Hematopoietic multipotent progenitor cell treated with erythropoietin and hydrocortisone succinate and interleukin-3 and kit ligand, for 15 days (in vitro differentiated cells): ENCODE data around the gene MEGF9.
A peak's percentile ranks its signal among the peaks of the same experiment; 100 is the strongest.
"Not testable (repeated sequence)": the region's sequence is repeated elsewhere in the genome, so short reads cannot be mapped to it uniquely, and the experiment has no call there.

Source experiments
- DNase-seq: peaks from one replicate; pipeline ENCODE4 v3.0.0-alpha.2; 2015; ENCODE audit warnings: low spot score

MEGF9 gene

DNA sequence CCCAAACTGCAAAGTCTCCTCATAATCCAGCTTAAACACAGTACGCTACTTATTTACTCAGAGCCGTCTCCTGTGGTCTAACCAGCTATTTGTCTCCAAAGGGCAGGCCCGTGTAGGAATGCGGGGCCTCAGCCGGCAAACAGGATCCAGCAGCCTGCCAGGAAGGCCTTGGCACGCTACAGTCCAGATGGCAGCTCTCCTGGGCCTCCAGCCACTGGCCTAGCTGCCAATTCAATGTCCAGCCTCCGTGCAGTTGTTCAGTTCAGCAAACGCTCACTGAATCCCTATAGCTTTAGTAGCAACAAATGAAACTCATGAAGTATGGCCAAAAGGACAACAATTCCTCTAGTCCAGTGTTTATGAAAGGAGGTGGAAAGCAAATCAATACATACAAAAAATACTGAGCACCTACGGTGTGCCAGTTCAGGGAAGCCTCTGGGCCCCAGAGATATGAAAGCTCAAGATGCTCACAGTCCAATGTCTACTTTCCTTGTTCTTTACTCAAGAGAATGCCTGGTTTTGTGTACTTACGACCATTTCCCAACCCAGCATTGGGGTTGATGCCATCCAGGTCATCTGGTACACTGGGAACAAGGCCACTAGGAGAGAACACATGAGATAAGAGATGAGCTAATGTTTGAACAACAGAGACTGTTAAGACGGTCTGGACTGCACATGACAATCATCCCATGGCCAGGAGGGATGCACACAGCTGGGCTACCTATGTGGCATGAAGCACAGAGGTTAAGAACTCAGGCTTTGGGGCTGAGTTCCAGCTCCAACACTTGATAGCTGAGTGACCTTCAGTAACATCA is 142.6 kb downstream of the MEGF9 start:
- DNase-seq = no peak

DNA sequence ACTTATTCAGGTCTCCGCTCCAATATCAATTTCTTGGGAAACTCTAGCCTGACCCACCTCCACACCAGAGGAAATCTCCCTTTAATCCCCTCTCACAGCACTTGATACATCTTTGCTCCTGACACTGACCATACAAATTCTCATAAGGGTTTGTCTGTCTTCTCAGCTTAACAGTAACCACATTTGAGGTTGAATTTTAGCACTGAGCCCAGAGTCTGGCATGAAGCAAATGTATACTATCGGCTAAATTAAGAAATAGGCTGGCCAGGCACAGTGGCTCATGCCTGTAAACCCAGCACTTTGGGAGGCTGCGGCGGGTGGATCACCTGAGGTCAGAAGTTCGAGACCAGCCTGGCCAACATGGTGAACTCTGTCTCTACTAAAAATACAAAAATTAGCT is 144.0 kb downstream of the MEGF9 start:
- DNase-seq = no peak

DNA sequence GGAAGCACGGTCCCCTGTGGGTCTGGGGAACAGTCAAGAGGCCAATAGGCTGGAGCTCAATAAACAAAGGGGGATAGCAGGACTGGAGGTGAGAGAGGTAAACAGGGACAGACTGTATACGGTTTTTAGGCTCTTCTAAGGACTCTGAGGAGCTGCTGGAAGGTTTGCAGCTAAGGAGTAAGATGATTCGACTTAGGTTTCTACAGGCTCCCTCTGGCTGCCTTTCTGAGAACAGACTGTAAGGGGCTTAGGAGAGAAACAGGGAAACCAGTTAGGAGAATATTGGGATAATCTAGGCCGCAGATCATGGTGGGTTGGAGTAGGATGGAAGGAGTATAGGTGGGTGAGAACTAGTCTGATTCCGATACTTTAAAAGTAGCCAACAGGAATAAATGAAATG is 144.7 kb downstream of the MEGF9 start:
- no peak for DNase-seq

DNA sequence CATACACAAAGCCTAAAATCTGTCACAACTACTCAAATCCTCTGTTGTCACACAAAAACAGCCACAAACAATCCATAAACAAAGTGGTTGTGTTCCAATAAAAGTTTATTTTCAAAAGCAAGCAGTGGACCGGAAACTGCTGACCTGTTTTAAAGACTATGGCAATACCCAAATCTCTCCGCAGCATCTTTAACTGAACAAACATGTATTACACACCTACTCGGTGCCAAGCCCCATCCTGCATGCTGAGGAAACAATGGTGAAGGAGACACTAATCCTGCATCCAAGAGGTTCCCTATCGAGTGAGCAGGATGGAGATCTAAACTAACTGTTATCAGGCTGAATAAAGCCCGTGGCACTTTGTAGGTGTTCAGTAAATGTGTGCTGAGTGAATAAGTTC is 145.5 kb downstream of the MEGF9 start:
- no peak for DNase-seq

DNA sequence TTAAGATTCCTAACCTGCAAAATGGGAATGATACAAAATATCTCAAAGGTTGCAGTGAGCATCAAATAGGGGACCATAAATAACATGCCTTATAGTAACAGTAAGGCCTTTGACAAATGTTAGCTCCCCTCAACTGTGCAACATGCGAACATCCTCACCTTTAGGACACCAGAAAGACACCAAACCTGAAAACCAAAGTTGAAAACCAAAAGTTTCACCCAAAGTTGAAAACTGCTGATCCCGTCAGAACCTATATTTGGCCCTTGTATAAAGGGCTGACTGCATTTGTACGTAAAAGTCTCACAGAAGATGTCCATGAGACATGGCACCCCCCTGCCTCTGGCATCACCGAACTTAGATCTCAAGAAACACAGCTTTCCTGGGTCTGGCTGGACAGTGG is 146.4 kb downstream of the MEGF9 start:
- no peak for DNase-seq

DNA sequence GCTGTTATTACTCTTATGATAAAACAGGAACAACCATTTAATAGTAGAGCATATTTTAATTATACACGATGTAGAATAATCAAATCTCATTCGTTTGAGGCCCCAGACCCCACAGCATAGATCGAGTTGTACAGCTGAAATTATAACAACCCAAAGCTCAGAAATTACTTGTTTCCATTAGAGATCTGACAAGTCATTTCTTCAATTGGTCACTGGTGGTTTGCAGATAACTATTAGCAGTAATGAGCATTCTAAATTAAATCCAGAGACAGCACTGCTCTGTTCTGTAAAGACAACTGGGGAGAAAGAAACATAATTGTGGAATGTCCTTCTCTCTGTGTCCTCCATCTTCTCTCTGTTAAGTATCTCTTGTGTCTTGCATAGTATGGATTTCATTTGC is 147.2 kb downstream of the MEGF9 start:
- no peak for DNase-seq

DNA sequence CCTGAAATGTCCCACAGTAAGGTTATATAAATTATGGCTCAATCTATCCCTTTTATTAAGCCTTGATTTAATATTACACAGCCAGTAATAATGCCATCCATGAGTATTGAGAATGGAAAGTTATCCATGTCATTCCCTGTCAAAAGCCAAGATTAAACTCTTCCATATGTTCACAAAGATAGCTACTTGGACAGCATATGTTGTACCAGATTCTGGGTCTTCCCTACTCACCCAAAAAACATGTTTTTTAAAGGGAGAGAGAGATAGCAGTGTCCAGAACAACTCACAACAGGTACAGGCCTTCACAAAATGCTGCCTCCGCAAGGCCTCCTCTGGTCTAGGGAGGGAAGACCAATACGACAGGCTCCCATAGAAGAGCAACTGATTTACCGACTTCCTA is 149.7 kb downstream of the MEGF9 start:
- DNase-seq = peak; percentile 10

DNA sequence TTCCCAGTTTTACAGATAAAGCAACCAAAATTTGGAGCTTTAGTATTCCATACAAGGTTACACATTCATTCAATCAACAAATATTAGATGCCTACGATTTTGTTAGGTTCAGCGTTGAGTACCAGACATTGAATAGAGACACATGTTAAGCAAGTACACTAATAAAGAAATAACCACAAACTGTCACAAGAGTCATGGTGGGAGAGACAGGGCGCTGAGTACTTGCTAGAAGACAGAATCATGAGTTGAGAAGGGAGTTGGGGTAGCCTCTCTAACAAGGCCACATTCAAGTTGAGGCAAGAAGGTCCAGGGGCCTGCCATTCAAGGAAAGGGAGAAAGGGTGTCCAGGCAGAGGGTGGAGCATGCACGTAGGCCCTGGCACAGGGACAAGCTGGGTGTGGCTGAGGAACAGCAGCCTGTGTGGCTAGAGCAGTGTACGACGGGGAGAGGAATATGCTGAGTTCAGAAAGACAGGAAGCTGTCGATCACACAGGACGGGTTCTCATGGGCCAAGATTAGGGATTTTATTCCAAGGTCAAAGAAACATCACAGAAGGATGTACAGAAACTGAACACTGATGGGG is 151.3 kb downstream of the MEGF9 start:
- peak; percentile 82 for DNase-seq

DNA sequence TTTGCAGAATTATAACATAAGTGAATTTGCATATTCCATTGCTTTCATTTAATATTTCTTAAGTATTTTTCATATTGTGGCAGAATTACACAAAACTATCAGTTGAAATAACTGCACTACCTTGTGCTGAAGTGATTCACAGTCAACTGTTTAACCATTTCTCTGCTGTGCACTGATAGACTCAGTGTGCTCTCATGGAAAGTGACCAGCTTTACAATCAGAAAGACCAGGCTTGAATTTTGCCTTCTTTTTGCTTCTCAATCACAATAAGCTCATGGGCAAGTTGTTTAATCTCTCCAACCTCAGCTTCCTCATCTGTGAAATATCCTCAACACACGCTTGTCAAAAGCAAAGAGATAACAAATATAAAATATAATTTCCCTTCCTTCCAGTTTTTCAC is 152.6 kb downstream of the MEGF9 start:
- DNase-seq = no peak

DNA sequence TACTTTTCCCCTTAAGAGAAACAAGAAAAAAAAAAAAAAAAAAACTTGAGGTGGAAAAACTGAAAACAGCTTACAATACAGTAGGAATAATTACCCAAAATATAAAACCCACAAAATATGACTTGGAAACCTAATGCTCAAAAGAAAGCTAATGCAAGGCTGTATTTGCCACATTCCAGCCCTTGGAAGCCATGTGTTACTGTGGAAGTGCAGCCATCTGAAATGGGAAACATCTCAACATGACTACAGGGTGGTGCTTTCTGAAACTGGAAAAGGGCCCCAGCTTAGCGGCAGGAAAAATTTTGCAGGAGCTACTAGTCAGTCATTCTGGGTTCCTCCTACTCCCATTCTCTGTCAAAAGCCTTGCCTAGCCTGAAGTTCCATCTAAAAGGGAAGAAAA is 154.7 kb downstream of the MEGF9 start:
- no peak for DNase-seq

DNA sequence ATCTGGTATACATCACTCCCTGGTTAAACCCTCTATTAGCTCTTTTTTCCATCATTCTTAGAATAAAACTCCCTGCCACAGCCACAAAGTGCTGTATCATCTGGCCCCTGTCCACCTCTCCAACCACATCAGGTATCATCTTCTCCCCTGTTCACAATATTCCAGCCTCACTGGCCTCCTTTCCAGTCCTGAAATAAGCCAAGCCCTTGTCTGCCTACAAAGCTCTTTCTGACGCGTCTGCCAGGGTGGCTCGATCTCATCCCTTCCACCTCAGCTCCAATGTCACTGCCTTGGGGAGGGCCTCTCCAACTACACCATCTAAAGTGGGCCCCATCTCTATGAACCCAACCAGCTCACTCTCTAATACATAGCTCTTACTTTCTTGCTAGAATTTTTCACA is 155.8 kb downstream of the MEGF9 start:
- no peak for DNase-seq

DNA sequence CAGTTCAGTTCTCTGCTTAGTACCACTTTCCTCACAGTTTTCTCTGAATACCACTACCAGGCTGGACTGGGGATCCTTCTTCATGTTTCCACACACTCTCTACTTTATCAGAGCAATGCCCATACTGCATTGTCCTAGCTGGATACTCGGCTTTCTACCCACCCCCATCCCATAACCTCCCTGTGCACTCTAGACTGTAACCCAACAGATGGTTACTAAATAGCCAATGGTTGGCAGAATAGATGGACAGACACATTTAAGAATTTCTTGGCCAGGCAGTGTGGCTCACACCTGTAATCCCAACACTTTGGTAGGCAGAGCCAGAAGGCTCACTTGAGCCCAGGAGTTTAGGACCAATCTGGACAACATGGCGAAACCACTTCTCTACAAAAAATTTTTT is 157.1 kb downstream of the MEGF9 start:
- DNase-seq = no peak

DNA sequence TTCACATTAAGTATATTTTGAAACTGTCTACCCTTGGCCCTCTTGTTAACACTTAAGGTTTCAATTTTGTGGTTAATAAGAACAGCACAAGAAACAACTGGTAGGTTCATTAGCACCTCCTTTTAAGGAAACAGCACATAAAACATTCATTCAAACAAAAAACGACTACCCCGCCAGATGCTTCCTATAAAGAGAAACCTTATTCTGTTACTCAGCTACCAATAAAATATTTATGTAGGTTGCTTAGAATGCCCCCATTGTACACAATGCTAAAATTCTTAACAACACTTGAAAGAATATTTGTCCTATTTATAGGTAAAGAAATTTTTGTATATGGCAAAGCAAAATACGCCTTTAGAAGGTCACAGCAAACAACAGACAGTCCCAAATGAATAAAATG is 157.5 kb downstream of the MEGF9 start:
- no peak for DNase-seq

DNA sequence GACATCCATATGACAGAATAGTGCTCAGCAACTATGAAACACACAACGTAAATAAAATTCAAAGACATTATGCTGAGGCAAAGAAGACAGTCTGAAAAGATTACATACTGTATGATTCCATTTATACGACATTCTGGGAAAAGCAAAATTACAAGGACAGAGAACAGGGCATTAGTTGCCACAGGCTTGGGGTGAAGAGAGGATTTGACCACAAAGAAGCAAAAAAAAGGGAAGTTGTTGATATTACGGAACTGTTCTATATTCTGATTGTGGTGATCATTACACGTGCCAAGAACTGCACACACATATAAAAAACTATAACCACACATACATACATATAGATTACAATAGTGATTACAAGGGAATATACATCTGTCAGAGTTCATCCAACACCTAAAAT is 158.4 kb downstream of the MEGF9 start:
- DNase-seq = no peak

DNA sequence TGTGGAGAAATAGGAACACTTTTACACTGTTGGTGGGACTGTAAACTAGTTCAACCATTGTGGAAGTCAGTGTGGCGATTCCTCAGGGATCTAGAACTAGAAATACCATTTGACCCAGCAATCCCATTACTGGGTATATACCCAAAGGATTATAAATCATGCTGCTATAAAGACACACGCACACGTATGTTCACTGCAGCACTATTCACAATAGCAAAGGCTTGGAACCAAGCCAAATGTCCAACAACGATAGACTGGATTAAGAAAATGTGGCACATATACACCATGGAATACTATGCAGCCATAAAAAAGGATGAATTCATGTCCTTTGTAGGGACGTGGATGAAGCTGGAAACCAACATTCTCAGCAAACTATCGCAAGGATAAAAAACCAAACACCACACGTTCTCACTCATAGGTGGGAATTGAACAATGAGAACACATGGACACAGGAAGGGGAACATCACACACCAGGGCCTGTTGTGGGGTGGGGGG is 162.0 kb downstream of the MEGF9 start:
- DNase-seq = not testable (repeated sequence)
